Rectal smooth muscle tissue (tissue), 1 donor: ENCODE measurements around the gene WLS.
"Not testable (repeated sequence)": the region's sequence is repeated elsewhere in the genome, so short reads cannot be mapped to it uniquely, and the experiment has no call there.

ENCODE experiments used
- H3K27ac ChIP-seq: one replicate; pipeline ENCODE4 v1.7.0; 2013; ENCODE audit warnings: low read depth, low read length, inconsistent platforms
- H3K27me3 ChIP-seq: one replicate; pipeline ENCODE4 v1.7.0; 2013; ENCODE audit warnings: low read length; ENCODE audit not compliant: control insufficient read depth, insufficient read depth
- H3K36me3 ChIP-seq: one replicate; pipeline ENCODE4 v1.7.0; 2013; ENCODE audit warnings: low read length; ENCODE audit not compliant: control insufficient read depth, insufficient read depth
- H3K4me1 ChIP-seq: one replicate; pipeline ENCODE4 v1.7.0; 2013; ENCODE audit warnings: low read length; ENCODE audit not compliant: control insufficient read depth, insufficient read depth
- H3K4me3 ChIP-seq: one replicate; pipeline ENCODE4 v1.7.0; 2013; ENCODE audit warnings: low read length
- H3K9ac ChIP-seq: one replicate; pipeline ENCODE4 v1.7.0; 2013; ENCODE audit warnings: low read length

Gene WLS

DNA sequence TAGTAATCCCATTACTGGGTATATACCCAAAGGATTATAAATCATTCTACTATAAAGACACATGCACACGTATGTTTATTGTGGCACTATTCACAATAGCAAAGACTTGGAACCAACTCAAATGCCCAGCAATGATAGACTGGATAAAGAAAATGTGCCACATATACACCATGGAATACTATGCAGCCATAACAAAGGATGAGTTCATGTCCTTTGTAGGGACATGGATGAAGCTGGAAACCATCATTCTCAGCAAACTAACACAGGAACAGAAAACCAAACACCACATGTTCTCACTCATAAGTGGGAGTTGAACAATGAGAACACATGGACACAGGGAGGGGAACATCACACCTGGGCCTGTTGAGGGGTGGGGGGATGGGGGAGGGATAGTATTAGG lies 60.5 kb downstream of the WLS start:
- peaks cover 34% of the 10 kb centered on the region for H3K4me1 ChIP-seq
- H3K27ac ChIP-seq, H3K36me3 ChIP-seq, H3K4me3 ChIP-seq, H3K9ac ChIP-seq, H3K27me3 ChIP-seq: not testable (repeated sequence)

GRCh38 chr1:68168545-68169171 lies 63.7 kb downstream of the WLS start:
- H3K27me3 ChIP-seq, result no peaks in the 10 kb centered on the region
- H3K4me1 ChIP-seq, result peaks cover 10% of the 10 kb centered on the region
- no peak overlapping the region for H3K27ac ChIP-seq
- no peak overlapping the region for H3K4me3 ChIP-seq
- no peaks in the 10 kb centered on the region for H3K36me3 ChIP-seq
- H3K9ac ChIP-seq, result no peak overlapping the region

DNA sequence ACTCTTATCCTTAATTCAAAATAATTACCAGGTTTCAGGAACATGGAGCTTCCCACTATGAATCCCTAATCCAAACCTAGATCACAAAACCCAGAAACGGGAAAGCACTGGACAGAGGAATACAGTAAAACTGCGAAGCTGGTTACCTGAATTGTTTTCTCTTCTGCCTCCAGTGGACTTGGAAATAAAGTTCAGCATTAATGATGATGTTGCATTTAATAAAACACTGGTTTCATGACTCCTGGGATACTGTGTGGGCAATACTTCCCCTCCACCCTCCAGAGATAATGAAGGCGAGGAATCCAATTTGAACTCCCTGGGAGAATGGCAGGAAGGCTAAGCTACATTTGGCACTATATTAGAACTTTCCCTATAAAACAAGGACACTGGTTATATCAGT lies 65.1 kb downstream of the WLS start:
- Histone ChIP-seq H3K27ac (no peak overlapping the region), H3K9ac (no peak overlapping the region), H3K36me3 (peaks cover 2% of the 10 kb centered on the region), H3K27me3 (no peaks in the 10 kb centered on the region), H3K4me1 (no peaks in the 10 kb centered on the region), H3K4me3 (no peak overlapping the region)

- Histone ChIP-seq H3K4me3 (no peak overlapping the region), H3K36me3 (peaks cover 2% of the 10 kb centered on the region), H3K27ac (no peak overlapping the region), H3K27me3 (no peaks in the 10 kb centered on the region), H3K9ac (no peak overlapping the region), H3K4me1 (no peaks in the 10 kb centered on the region)
These were observed 66.0 kb downstream of the WLS start for GRCh38 chr1:68166348-68166747.

DNA sequence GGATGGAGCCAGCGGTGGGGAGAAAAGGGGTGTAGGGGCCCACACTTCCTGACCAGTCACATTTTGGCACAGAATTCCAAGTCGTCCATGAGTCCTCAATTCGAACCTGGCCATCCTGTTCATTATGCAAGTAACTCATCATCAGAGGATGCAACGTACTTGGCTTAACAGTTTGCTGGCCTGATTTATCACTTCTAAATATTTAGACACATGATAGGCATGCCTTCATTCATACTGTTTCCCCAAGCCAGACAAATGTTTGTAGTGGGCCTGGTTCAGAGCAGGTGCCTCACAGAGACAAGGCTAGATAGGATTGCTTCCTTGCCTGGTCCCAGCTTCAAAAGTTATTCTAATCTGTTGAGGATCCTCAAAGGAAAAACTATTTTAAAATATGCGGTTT lies 66.7 kb downstream of the WLS start:
- no peak overlapping the region for H3K27ac ChIP-seq
- no peaks in the 10 kb centered on the region for H3K4me1 ChIP-seq
- H3K27me3 ChIP-seq, result no peaks in the 10 kb centered on the region
- no peak overlapping the region for H3K9ac ChIP-seq
- H3K36me3 ChIP-seq, result peaks cover 2% of the 10 kb centered on the region
- no peak overlapping the region for H3K4me3 ChIP-seq

- Histone ChIP-seq H3K27ac (no peak overlapping the region), H3K27me3 (no peaks in the 10 kb centered on the region), H3K4me1 (no peaks in the 10 kb centered on the region)
These were observed 67.4 kb downstream of the WLS start for GRCh38 chr1:68164918-68165317.

GRCh38 chr1:68163220-68163619 lies 69.1 kb downstream of the WLS start:
- H3K27ac ChIP-seq, result no peak overlapping the region
- H3K4me1 ChIP-seq, result no peaks in the 10 kb centered on the region
- no peaks in the 10 kb centered on the region for H3K27me3 ChIP-seq
- H3K36me3 ChIP-seq, result peaks cover 2% of the 10 kb centered on the region
- H3K9ac ChIP-seq, result no peak overlapping the region
- H3K4me3 ChIP-seq, result no peak overlapping the region

More at GRCh38 chr1:68164918-68165317, 67.4 kb downstream of the WLS start:
- peaks cover 2% of the 10 kb centered on the region for H3K36me3 ChIP-seq
- H3K4me3 ChIP-seq, result no peak overlapping the region
- H3K9ac ChIP-seq, result no peak overlapping the region

DNA sequence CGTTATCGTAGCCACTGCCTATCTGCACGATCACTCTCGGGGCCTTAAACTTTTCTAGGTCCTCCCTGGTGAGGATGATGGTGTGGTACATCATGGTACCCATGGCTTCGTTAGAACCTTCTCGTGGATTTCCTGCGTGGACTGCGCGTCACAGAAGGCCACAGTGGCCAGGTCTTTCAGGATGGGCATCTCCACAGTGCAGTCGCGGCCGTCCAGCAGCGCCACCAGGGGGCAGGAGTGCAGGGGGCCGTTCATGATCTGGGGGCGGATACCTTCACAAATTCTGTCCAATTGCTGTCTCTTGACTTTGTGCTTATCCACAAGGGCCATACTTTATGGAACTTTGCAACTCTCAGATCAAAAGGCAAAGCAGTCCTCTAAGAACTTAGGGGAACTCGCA lies 69.6 kb downstream of the WLS start:
- Histone ChIP-seq H3K27ac (no peak overlapping the region), H3K27me3 (no peaks in the 10 kb centered on the region), H3K36me3 (peaks cover 2% of the 10 kb centered on the region), H3K4me1 (no peaks in the 10 kb centered on the region), H3K4me3 (no peak overlapping the region), H3K9ac (no peak overlapping the region)

- not testable (repeated sequence) for H3K27me3 ChIP-seq, H3K4me3 ChIP-seq, H3K4me1 ChIP-seq, H3K9ac ChIP-seq, H3K27ac ChIP-seq, H3K36me3 ChIP-seq
These were observed 70.7 kb downstream of the WLS start for GRCh38 chr1:68161672-68162071.

- not testable (repeated sequence) for H3K27ac ChIP-seq, H3K36me3 ChIP-seq, H3K27me3 ChIP-seq, H3K9ac ChIP-seq, H3K4me3 ChIP-seq, H3K4me1 ChIP-seq
These were observed 71.4 kb downstream of the WLS start for GRCh38 chr1:68160935-68161334.

DNA sequence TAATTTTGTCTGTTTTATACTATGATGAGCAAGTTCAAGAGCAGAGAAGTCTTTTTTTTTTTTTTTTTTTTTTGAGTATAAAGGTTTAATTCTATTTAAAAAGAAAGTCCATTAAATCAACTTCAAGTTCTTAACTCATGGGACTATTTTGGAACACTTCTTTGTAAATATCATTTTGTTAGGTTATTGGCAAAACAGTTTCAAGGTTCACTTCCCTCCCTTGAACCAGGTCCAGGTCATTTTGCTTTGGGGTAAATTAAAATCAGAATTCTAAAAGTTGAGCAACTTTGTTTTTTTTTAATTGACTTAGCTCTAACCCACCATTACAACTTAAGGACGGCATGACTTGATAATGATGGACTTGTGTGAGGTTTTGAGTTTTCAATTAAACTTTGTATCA lies 72.3 kb downstream of the WLS start:
- Histone ChIP-seq H3K27me3 (no peaks in the 10 kb centered on the region), H3K4me3 (no peak overlapping the region), H3K27ac (no peak overlapping the region), H3K4me1 (no peaks in the 10 kb centered on the region), H3K36me3 (peaks cover 2% of the 10 kb centered on the region), H3K9ac (no peak overlapping the region)

GRCh38 chr1:68158837-68159236 lies 73.5 kb downstream of the WLS start:
- H3K4me3 ChIP-seq, result no peak overlapping the region
- peaks cover 2% of the 10 kb centered on the region for H3K36me3 ChIP-seq
- H3K27me3 ChIP-seq, result no peaks in the 10 kb centered on the region
- no peak overlapping the region for H3K9ac ChIP-seq
- no peaks in the 10 kb centered on the region for H3K4me1 ChIP-seq
- H3K27ac ChIP-seq, result no peak overlapping the region

DNA sequence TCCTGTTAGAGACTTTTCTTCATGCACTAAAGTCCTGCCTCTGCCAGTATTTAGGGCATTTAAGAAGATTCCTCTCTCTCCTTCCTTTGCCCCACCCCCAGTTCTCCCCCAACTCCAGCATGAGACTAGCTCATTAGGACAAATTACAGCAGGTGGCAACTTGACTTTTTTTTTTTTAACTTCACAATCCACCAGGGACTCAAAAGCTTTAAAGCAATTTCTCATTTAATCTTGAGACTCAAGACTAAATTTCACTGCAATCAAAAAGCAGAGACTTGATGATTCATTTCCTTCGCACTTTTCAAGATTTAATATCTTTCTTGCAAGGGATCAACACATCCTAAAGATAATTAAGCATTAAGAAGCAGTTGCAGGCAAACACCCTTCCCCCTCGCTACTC lies 74.9 kb downstream of the WLS start:
- H3K9ac ChIP-seq, result no peak overlapping the region
- no peak overlapping the region for H3K27ac ChIP-seq
- H3K4me3 ChIP-seq, result no peak overlapping the region
- H3K4me1 ChIP-seq, result no peaks in the 10 kb centered on the region
- peaks cover 3% of the 10 kb centered on the region for H3K36me3 ChIP-seq
- H3K27me3 ChIP-seq, result no peaks in the 10 kb centered on the region
